ENCODE data around the gene MVD. TPM values are rescaled to one million over a fixed set of nuclear protein-coding genes. Genes with fewer than 3 reads are reported as not detected.
A peak's percentile ranks its signal among the peaks of the same experiment; 100 is the strongest.

Gene MVD
- total and polyA plus RNA-seq, 2 of the 13 experiments (the other 11 are each of a cell fraction or from before 2014, with no cell fraction given) = 28.1 to 187 TPM

DNA sequence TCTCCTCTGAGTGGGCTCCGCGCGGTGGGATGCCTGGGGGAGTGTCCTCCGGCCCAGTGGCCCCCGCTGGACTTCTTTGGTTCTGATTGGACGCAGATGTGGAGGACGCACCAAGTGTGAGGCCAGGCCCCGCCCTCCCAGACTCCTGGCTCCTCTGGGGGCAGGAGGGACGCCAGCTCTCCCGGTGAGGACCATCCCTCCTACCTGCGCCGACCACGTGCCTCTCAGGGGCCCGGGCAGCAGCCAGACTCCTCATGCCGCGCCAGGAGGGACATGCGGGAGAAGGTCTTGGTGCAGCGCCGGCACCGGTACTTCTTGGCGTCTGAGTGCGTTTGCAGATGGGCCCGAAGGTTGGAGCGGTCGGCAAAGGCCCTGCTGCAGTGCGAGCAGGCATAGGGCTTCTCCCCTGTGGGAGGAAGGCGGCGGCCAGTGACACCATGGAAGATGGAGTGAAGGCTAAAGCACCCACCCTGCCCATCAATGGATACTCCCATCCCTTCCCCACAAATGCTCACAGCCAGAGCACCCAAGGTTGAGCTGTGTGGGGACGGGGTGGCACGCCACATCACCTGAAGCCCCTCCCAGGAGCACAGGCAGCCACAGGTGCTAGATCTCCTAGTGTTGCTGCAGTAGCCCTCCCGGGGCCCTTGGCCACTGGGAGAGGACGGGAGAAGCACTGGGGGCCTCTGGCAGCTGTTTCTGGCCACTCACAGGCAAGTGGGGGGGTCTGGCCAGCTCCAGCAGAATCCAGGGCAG, 15.5 kb upstream of the MVD start (continued):
- TF ChIP-seq ZNF432 (CRISPR knock-in tag; IDR thresholded peaks at IDR 0.05; ENCODE audit: borderline replicate concordance) (no peak), MED1 (CRISPR knock-in tag; IDR thresholded peaks at IDR 0.05) (no peak), BORCS8-MEF2B (CRISPR knock-in tag; IDR thresholded peaks at IDR 0.05) (peak; percentile 26; the same call in 1 of the 2 replicates), ZNF180 (CRISPR knock-in tag; IDR thresholded peaks at IDR 0.05; ENCODE audit: borderline replicate concordance, low read depth) (no peak), XBP1 (CRISPR knock-in tag; IDR thresholded peaks at IDR 0.05) (no peak), SRSF9 (IDR thresholded peaks at IDR 0.05; ENCODE audit: borderline replicate concordance, insufficient read depth, low read depth, low read length, poor library complexity, severe bottlenecking) (no peak), ZNF333 (CRISPR knock-in tag; IDR thresholded peaks at IDR 0.05; ENCODE audit: borderline replicate concordance) (no peak), ZNF709 (CRISPR knock-in tag; IDR thresholded peaks at IDR 0.05) (peak; percentile 61; the same call in 1 of the 2 replicates), ZSCAN9 (CRISPR knock-in tag; IDR thresholded peaks at IDR 0.05; ENCODE audit: borderline replicate concordance) (no peak), STAG1 (CRISPR knock-in tag; IDR thresholded peaks at IDR 0.05) (no peak), ZNF24 (IDR thresholded peaks at IDR 0.05) (no peak), ZSCAN21 (CRISPR knock-in tag; IDR thresholded peaks at IDR 0.05; ENCODE audit: borderline replicate concordance) (peak; percentile 17; the same call in 1 of the 2 replicates)
- TF ChIP-seq, protein P1, sequence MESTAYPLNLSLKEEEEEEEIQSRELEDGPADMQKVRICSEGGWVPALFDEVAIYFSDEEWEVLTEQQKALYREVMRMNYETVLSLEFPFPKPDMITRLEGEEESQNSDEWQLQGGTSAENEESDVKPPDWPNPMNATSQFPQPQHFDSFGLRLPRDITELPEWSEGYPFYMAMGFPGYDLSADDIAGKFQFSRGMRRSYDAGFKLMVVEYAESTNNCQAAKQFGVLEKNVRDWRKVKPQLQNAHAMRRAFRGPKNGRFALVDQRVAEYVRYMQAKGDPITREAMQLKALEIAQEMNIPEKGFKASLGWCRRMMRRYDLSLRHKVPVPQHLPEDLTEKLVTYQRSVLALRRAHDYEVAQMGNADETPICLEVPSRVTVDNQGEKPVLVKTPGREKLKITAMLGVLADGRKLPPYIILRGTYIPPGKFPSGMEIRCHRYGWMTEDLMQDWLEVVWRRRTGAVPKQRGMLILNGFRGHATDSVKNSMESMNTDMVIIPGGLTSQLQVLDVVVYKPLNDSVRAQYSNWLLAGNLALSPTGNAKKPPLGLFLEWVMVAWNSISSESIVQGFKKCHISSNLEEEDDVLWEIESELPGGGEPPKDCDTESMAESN (CRISPR knock-in tag; conservative IDR thresholded peaks at IDR 0.05) = 0 out of 2 replicates have a peak, but pooled peaks have one; percentile 42
- TF ChIP-seq, protein P2, sequence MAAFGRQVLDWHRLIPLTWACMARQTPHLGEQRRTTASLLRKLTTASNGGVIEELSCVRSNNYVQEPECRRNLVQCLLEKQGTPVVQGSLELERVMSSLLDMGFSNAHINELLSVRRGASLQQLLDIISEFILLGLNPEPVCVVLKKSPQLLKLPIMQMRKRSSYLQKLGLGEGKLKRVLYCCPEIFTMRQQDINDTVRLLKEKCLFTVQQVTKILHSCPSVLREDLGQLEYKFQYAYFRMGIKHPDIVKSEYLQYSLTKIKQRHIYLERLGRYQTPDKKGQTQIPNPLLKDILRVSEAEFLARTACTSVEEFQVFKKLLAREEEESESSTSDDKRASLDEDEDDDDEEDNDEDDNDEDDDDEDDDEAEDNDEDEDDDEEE (CRISPR knock-in tag; IDR thresholded peaks at IDR 0.05) = no peak
- TF ChIP-seq, protein P3, sequence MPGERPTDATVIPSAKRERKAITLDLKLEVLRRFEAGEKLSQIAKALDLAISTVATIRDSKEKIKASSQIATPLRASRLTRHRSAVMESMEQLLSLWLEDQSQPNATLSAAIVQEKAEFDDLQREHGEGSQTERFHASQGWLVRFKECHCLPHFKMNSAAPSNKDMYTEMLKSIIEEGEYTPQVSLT (CRISPR knock-in tag; IDR thresholded peaks at IDR 0.05; ENCODE audit: borderline replicate concordance, low read depth) = no peak
- TF ChIP-seq, protein P4, sequence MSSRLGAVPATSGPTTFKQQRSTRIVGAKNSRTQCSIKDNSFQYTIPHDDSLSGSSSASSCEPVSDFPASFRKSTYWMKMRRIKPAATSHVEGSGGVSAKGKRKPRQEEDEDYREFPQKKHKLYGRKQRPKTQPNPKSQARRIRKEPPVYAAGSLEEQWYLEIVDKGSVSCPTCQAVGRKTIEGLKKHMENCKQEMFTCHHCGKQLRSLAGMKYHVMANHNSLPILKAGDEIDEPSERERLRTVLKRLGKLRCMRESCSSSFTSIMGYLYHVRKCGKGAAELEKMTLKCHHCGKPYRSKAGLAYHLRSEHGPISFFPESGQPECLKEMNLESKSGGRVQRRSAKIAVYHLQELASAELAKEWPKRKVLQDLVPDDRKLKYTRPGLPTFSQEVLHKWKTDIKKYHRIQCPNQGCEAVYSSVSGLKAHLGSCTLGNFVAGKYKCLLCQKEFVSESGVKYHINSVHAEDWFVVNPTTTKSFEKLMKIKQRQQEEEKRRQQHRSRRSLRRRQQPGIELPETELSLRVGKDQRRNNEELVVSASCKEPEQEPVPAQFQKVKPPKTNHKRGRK (CRISPR knock-in tag; IDR thresholded peaks at IDR 0.05) = no peak
- TF ChIP-seq, protein P5, sequence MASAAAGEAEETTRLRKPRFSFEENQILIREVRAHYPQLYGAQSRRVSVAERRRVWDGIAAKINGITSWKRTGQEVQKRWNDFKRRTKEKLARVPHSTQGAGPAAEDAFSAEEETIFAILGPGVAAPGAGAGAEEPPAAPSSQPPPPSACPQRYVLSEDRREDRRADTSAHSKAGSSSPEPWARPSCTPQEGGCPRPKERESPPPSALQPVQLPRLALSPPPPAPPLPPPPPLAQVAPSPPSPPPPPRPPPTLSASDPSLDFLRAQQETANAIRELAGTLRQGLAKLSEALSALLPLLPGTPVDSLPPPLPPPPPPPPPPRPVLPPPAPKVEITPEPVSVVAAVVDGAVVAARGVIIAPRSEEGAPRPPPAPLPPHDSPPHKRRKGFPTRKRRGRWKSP (CRISPR knock-in tag; IDR thresholded peaks at IDR 0.05) = no peak
- TF ChIP-seq, protein P6, sequence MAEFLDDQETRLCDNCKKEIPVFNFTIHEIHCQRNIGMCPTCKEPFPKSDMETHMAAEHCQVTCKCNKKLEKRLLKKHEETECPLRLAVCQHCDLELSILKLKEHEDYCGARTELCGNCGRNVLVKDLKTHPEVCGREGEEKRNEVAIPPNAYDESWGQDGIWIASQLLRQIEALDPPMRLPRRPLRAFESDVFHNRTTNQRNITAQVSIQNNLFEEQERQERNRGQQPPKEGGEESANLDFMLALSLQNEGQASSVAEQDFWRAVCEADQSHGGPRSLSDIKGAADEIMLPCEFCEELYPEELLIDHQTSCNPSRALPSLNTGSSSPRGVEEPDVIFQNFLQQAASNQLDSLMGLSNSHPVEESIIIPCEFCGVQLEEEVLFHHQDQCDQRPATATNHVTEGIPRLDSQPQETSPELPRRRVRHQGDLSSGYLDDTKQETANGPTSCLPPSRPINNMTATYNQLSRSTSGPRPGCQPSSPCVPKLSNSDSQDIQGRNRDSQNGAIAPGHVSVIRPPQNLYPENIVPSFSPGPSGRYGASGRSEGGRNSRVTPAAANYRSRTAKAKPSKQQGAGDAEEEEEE (CRISPR knock-in tag; IDR thresholded peaks at IDR 0.05; ENCODE audit: borderline replicate concordance) = no peak
- TF ChIP-seq, protein P7, sequence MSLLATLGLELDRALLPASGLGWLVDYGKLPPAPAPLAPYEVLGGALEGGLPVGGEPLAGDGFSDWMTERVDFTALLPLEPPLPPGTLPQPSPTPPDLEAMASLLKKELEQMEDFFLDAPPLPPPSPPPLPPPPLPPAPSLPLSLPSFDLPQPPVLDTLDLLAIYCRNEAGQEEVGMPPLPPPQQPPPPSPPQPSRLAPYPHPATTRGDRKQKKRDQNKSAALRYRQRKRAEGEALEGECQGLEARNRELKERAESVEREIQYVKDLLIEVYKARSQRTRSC (CRISPR knock-in tag; IDR thresholded peaks at IDR 0.05; ENCODE audit: low read depth) = no peak

Measured in HepG2 (cell line).